HCT116 (cell line): ENCODE measurements around the gene PDIA3. TPM values are rescaled to one million over a fixed set of nuclear protein-coding genes. Genes with fewer than 3 reads are reported as not detected.

Experiments used
- ATAC-seq: fragments of 200-7000 bp; cut with Tn5 transposase; 2 replicates; pipeline ENCODE4 v1.9.1; 2020; ENCODE audit warnings: mild to moderate bottlenecking, moderate library complexity
- BruUV-seq: library from RNA; stranded (reverse); fragments of 400-500 nt; replicated peaks from 2 replicates; lab custom pipeline; 2021; lab: Mats Ljungman, UMichigan
- CTCF ChIA-PET: fragments of 300-600 bp; sonication (Branson Sonifier 250); formaldehyde crosslinking; loops from one replicate; lab custom pipeline; 2021; ENCODE audit warnings: antibody characterized with exemption; lab: Charles Lee
- POLR2A ChIA-PET: fragments of 300-600, 350-600 bp; sonication (Branson Sonifier 250); formaldehyde crosslinking; loops from one replicate; lab custom pipeline; 2021; ENCODE audit warnings: antibody characterized with exemption; lab: Charles Lee
- RAD21 ChIA-PET, 2 experiments: fragments of 300-600 bp; sonication (Branson Sonifier 250); formaldehyde crosslinking; loops; one replicate each; lab custom pipeline; 2023; ENCODE audit warnings: low total read pairs in 2 of 2; ENCODE audit not compliant: uncharacterized antibody in 2 of 2, unreplicated experiment in 2 of 2, low non-redundant PET in 1 of 2; lab: Charles Lee
- DNase-seq: peaks from one replicate; pipeline ENCODE4 v3.0.0-alpha.2; 2010; ENCODE audit warnings: low read depth, low spot score
- H2AFZ ChIP-seq: fragments of 200-600 bp; shearing (Covaris generic), sonication (generic); 2 replicates; pipeline ENCODE4 v1.6.1; 2017; ENCODE audit warnings: low read depth, mixed run types, mixed read lengths, antibody characterized with exemption, low read length; ENCODE audit not compliant: poor library complexity, severe bottlenecking
- H3K27ac ChIP-seq: 2 replicates; pipeline ENCODE4 v1.5.1; 2012; ENCODE audit warnings: low read depth, low read length
- H3K27me3 ChIP-seq: fragments of 200-600 bp; sonication (generic); 2 replicates; pipeline ENCODE4 v1.6.1; 2016; ENCODE audit warnings: mixed run types, low read length, mixed read lengths; ENCODE audit not compliant: insufficient read depth
- H3K36me3 ChIP-seq, 2 experiments: fragments of 200-500 bp in 1 of 2; fragments of 200-600 bp in 1 of 2; sonication (Bioruptor generic) in 1 of 2; sonication (generic) in 1 of 2; 2 replicates each; pipeline versions ENCODE4 v1.5.1 to v1.6.1; 2014 to 2016; ENCODE audit warnings: low read length in 2 of 2, inconsistent platforms in 1 of 2, mixed read lengths in 1 of 2, mixed run types in 1 of 2; ENCODE audit not compliant: insufficient read depth in 2 of 2, control insufficient read depth in 1 of 2
- H3K4me1 ChIP-seq, 2 experiments: fragments of 200-600 bp in 1 of 2; sonication (generic) in 1 of 2; 2 replicates each; pipeline versions ENCODE4 v1.5.1 to v1.6.1; 2012 to 2017; ENCODE audit warnings: low read length in 2 of 2, inconsistent platforms in 1 of 2, mild to moderate bottlenecking in 1 of 2, mixed read lengths in 1 of 2, mixed run types in 1 of 2, moderate library complexity in 1 of 2; ENCODE audit not compliant: insufficient read depth in 2 of 2, control insufficient read depth in 1 of 2
- H3K4me2 ChIP-seq: fragments of 200-600 bp; sonication (generic); 2 replicates; pipeline ENCODE4 v1.6.1; 2017; ENCODE audit warnings: mixed run types, low read length, mixed read lengths
- H3K4me3 ChIP-seq, 2 experiments: fragments of 200-600 bp in 1 of 2; sonication (generic) in 1 of 2; replicated peaks in 1 of 2; 2 replicates each; pipeline ENCODE4 v1.5.1; 2011 to 2016; ENCODE audit warnings: low read length in 2 of 2, control low read depth in 1 of 2, low read depth in 1 of 2, mild to moderate bottlenecking in 1 of 2, mixed read lengths in 1 of 2, mixed run types in 1 of 2
- H3K79me2 ChIP-seq: fragments of 200-600 bp; sonication (generic); 2 replicates; pipeline ENCODE4 v1.6.1; 2017; ENCODE audit warnings: mild to moderate bottlenecking, mixed run types, low read length, moderate library complexity, mixed read lengths; ENCODE audit not compliant: insufficient read depth
- H3K9ac ChIP-seq: fragments of 200-600 bp; sonication (generic); 2 replicates; pipeline ENCODE4 v1.6.1; 2016; ENCODE audit warnings: low read length, mixed read lengths
- H3K9me2 ChIP-seq: fragments of 200-600 bp; sonication (generic), shearing (Covaris generic); 2 replicates; pipeline ENCODE4 v1.6.1; 2017; ENCODE audit warnings: mixed run types, mild to moderate bottlenecking, moderate library complexity; ENCODE audit not compliant: insufficient read depth
- H3K9me3 ChIP-seq, 2 experiments: fragments of 200-500 bp in 1 of 2; fragments of 200-600 bp in 1 of 2; sonication (Bioruptor generic) in 1 of 2; sonication (generic) in 1 of 2; 2 replicates each; pipeline ENCODE4 v1.6.1; 2014 to 2017; ENCODE audit warnings: low read length in 2 of 2, mixed read lengths in 2 of 2, inconsistent platforms in 1 of 2, low read depth in 1 of 2, mild to moderate bottlenecking in 1 of 2, mixed run types in 1 of 2, moderate library complexity in 1 of 2; ENCODE audit not compliant: control insufficient read depth in 1 of 2, insufficient read depth in 1 of 2
- H4K20me1 ChIP-seq: fragments of 200-600 bp; sonication (generic), shearing (Covaris generic); 2 replicates; pipeline ENCODE4 v1.6.1; 2017; ENCODE audit warnings: mixed run types, mild to moderate bottlenecking, moderate library complexity; ENCODE audit not compliant: insufficient read depth
- ATF3 ChIP-seq: IDR thresholded peaks from 2 replicates; pipeline ENCODE4 v1.6.1; 2012
- EGR1 ChIP-seq: IDR thresholded peaks from 2 replicates; pipeline ENCODE4 v1.6.1; 2012; ENCODE audit warnings: low read depth
- EZH2phosphoT487 ChIP-seq: fragments of 200-600 bp; IDR thresholded peaks from 2 replicates; pipeline ENCODE4 v1.6.1; 2018; ENCODE audit warnings: antibody characterized with exemption, borderline replicate concordance
- POLR2A ChIP-seq: IDR thresholded peaks from 2 replicates; pipeline ENCODE4 v1.7.0; 2011; ENCODE audit warnings: borderline replicate concordance; ENCODE audit not compliant: insufficient read depth, insufficient read length; ENCODE audit errors: extremely low read depth
- POLR2AphosphoS5 ChIP-seq: IDR thresholded peaks from 2 replicates; pipeline ENCODE4 v1.6.1; 2011; ENCODE audit warnings: mild to moderate bottlenecking, low read depth, low read length, moderate library complexity
- SIN3A ChIP-seq: IDR thresholded peaks from 2 replicates; pipeline ENCODE4 v1.6.1; 2012; ENCODE audit warnings: low read depth
- SP1 ChIP-seq: IDR thresholded peaks from 2 replicates; pipeline ENCODE4 v1.6.1; 2012; ENCODE audit warnings: low read depth
- TCF7L2 ChIP-seq: IDR thresholded peaks from 2 replicates; pipeline ENCODE4 v1.7.0; 2011; ENCODE audit warnings: borderline replicate concordance, inconsistent platforms; ENCODE audit not compliant: insufficient read depth, insufficient read length; ENCODE audit errors: extremely low read depth
- YY1 ChIP-seq: IDR thresholded peaks from 2 replicates; pipeline ENCODE4 v1.6.1; 2011; ENCODE audit warnings: low read length, low read depth, moderate library complexity, mild to moderate bottlenecking; ENCODE audit not compliant: insufficient replicate concordance; ENCODE audit errors: extremely low read depth
- ZFX ChIP-seq: fragments of 450-650 bp; IDR thresholded peaks from 2 replicates; pipeline ENCODE4 v1.6.1; 2017
- intact Hi-C: fragments of 100-400 bp; cut with micrococcal nuclease; formaldehyde crosslinking; loops from 2 replicates; pipeline ENCODE4 v1.10.0; 2022
- total RNA-seq: library from RNA; stranded (reverse); gene quantifications from one replicate; pipeline ENCODE4 v1.2.1, GENCODE V29; 2021; ENCODE audit not compliant: unreplicated experiment

The PDIA3 gene
- total RNA-seq, 1 experiment from 2014 or later = 435 TPM

DNA sequence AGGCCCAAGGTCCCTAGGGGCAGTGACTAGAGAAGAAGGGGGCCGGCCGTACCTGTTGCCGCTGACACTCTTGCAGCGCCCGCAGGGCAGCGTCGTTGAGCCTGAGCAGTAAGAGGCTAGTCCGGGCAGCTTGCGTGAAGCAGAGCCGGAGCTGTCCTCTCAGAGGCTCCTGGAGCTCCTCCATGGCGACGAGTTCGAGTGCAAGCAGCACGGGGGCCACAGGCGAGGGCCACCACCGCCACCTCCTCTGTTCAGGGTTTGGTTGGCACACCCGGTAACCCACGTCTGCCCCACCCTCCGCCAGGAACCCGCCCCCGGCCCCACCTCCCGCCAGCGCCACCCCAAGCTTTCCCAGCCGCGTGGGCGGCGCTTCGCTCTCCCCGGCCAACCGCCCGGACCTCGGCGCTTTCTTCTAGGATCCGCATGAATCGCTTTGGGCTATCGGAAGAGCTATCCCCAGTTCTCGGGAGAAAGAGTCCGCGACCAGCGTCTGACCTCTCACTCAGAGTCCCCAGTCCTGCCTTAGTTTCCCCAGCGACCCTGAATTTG is 30.6 kb downstream of the PDIA3 start, which contains the start of gene ELL3:
Gene ELL3, minus strand, starts transcription at position 249 of the 549 bp plus-strand sequence. Its CDS starts 65 bp downstream, at position 184.
- DNase-seq (peak; percentile 69), ATAC-seq (peak; percentile 77)
- Histone ChIP-seq H4K20me1 (no peaks in the 10 kb centered on the region), H3K4me3 (peak within 1 kb of the TSS; percentile 90 to 98), H2AFZ (peak within 1 kb of the TSS; percentile 83), H3K79me2 (no peaks in the 10 kb centered on the region; the same call in 1 of the 2 replicates), H3K4me1 (peaks cover 9 to 31% of the 10 kb centered on the region in 2 experiments), H3K27me3 (no peaks in the 10 kb centered on the region), H3K27ac (peak within 1 kb of the TSS; percentile 69), H3K4me2 (peak within 1 kb of the TSS; percentile 99), H3K9me2 (no peaks in the 10 kb centered on the region), H3K9me3 (no peaks in the 10 kb centered on the region), H3K9ac (peak within 1 kb of the TSS; percentile 86), H3K36me3 (peaks cover 17 to 20% of the 10 kb centered on the region in 2 experiments; a peak in 3 of 4 replicates)
- ChIA-PET CTCF (interaction anchor here (0.7 to 2.3 kb wide), 13 partner anchors 8 to 448 kb away, joined by 3 to 12 read pairs (median 4); partner anchors contain the start of genes HYPK, PDIA3 and SERINC4), RAD21 (no interaction called here), POLR2A (interaction anchor here (0.6 to 2.0 kb wide), 8 partner anchors 9 to 472 kb away, joined by 3 to 8 read pairs (median 5); partner anchors contain the start of genes HYPK, MFAP1, PDIA3 and SERF2)
- TF ChIP-seq SIN3A (peak; percentile 32), TCF7L2 (peak; percentile 3), POLR2A (peak; percentile 16), POLR2AphosphoS5 (peak; percentile 80), EGR1 (peak; percentile 90), YY1 (peak; percentile 24), ZFX (no peak), ATF3 (no peak), SP1 (no peak), EZH2phosphoT487 (no peak)
- BruUV-seq = no TSS peak
- intact Hi-C loops = loop anchor here (10.0 kb wide), 1 partner anchor 332 kb away; no protein-coding TSS in a partner anchor
